Neural cell (in vitro differentiated cells): Measurements from ENCODE around the gene NKD2.

ENCODE experiments used
- CTCF ChIP-seq: fragments of 450-650 bp; IDR thresholded peaks from 2 replicates; pipeline ENCODE4 v1.5.1; 2014; ENCODE audit warnings: antibody characterized with exemption, mild to moderate bottlenecking, moderate library complexity; ENCODE audit not compliant: poor library complexity, severe bottlenecking
- SMC3 ChIP-seq: fragments of 450-650 bp; conservative IDR thresholded peaks from 2 replicates; pipeline ENCODE4 v1.6.1; 2014; ENCODE audit warnings: antibody characterized with exemption, mild to moderate bottlenecking, moderate library complexity; ENCODE audit not compliant: poor library complexity

DNA sequence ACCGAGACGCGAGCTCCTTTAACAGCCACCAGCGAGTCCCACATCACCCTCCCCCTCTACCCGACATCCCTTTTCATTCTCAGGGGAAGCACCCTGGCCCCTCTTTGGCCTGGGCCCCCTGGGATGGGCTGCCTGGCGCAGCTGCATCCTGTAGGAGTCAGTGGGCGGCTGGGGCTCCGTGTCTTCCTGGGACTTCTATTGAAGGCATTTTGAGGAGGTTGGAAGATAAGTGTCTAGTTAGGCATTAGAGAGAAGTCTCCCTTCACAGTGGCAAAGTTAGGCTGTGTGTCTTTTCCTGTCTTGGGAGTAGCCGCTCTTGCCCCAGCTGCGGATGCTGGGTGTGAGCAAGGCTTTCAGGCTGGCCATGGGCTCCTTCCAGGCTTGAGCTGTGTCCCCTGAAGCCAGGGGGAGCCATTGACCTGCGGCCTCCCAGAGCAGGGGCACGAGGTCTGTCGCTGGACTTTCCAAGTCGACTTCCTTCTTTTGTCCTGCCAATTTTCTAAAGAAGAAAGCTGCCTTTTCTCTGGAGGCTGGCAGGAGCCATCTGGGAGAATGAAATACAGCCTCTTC lies 18.6 kb upstream of the NKD2 start:
- TF ChIP-seq CTCF (no peak), SMC3 (no peak)
